Small intestine (tissue), 7 donors: ENCODE measurements around the gene KRT76. TPM values are rescaled to one million over a fixed set of nuclear protein-coding genes. Genes with fewer than 3 reads are reported as not detected.

Experiments
- DNase-seq, 2 donors: peaks; one replicate each; pipeline versions ENCODE4 v3.0.0 to v3.0.0-alpha.2; 2013
- FAIRE-seq: peaks from 2 replicates; lab custom pipeline; 2012; peaks lifted over from hg19 to GRCh38; lab: Jason Lieb, UNC
- H3K27ac ChIP-seq, 3 donors: one replicate each; pipeline ENCODE4 v1.5.1; 2013; ENCODE audit warnings: low read length in 2 of 3, mild to moderate bottlenecking in 2 of 3, control low read depth in 1 of 3, inconsistent platforms in 1 of 3, low read depth in 1 of 3, moderate library complexity in 1 of 3
- H3K27me3 ChIP-seq, 3 donors: one replicate each; pipeline ENCODE4 v1.6.1; 2013; ENCODE audit warnings: low read length in 3 of 3, inconsistent platforms in 1 of 3; ENCODE audit not compliant: control insufficient read depth in 3 of 3, insufficient read depth in 3 of 3
- H3K36me3 ChIP-seq, 3 donors: one replicate each; pipeline ENCODE4 v1.6.1; 2013; ENCODE audit warnings: low read length in 3 of 3, inconsistent platforms in 1 of 3, low read depth in 1 of 3, mild to moderate bottlenecking in 1 of 3, moderate library complexity in 1 of 3; ENCODE audit not compliant: control insufficient read depth in 3 of 3, insufficient read depth in 2 of 3
- H3K4me1 ChIP-seq, 3 donors: one replicate each; pipeline ENCODE4 v1.6.1; 2013; ENCODE audit warnings: low read length in 2 of 3, inconsistent platforms in 1 of 3, low read depth in 1 of 3, mild to moderate bottlenecking in 1 of 3, moderate library complexity in 1 of 3; ENCODE audit not compliant: control insufficient read depth in 3 of 3, insufficient read depth in 2 of 3
- H3K4me3 ChIP-seq, 3 donors: one replicate each; pipeline ENCODE4 v1.5.1; 2013; ENCODE audit warnings: low read length in 3 of 3, control low read depth in 1 of 3, inconsistent platforms in 1 of 3, low read depth in 1 of 3, mild to moderate bottlenecking in 1 of 3, moderate library complexity in 1 of 3
- H3K9me3 ChIP-seq, 2 donors: one replicate each; pipeline ENCODE4 v1.6.1; 2013; ENCODE audit warnings: low read depth in 1 of 2, low read length in 1 of 2; ENCODE audit not compliant: control insufficient read depth in 2 of 2, insufficient read depth in 1 of 2
- WGBS, 3 donors: extraction: QIAGEN DNeasy Blood & Tissue Kit; methylation state at CpG; one replicate each; pipeline ENCODE4 v1.1.7; 2013; 5-methylcytosine and 5-hydroxymethylcytosine counted together
- polyA plus RNA-seq, 4 donors: library from polyadenylated mRNA; stranded (reverse) in 3 of 4; unstranded in 1 of 4; fragments of 200-250 nt in 3 of 4; fragments of 120-200 nt in 1 of 4; gene quantifications; one replicate each; pipeline versions ENCODE4 v1.2.1 to v1.2.3, GENCODE V29; 2013
- donor health status: healthy with polysubstance abuse.
- donor health status: control.
- donor health status: control.
- donor health status: Bipolar disorder and iron deficiency.
- donor health status: healthy.

Gene KRT76
- polyA plus RNA-seq, 4 donors = not detected

- DNase-seq = no peak
- Histone ChIP-seq H3K36me3 (no peaks in the 10 kb centered on the region), H3K27ac (no peak overlapping the region), H3K4me1 (no peaks in the 10 kb centered on the region), H3K27me3 (peaks cover 0 to 4% (median 0%) of the 10 kb centered on the region in 3 donors), H3K4me3 (no peak overlapping the region), H3K9me3 (no peaks in the 10 kb centered on the region)
- no peak for FAIRE-seq
These were observed 37.2 kb downstream of the KRT76 start for GRCh38 chr12:52739963-52740362.

- DNase-seq = no peak
- H3K27me3 ChIP-seq = peaks cover 0 to 4% (median 3%) of the 10 kb centered on the region in 3 donors
- H3K9me3 ChIP-seq = no peaks in the 10 kb centered on the region
- 72 to 79% (median 75%) methylated on average over 5 of the region's 5 CpGs for WGBS, 3 donors
- FAIRE-seq = no peak
- H3K36me3 ChIP-seq = no peaks in the 10 kb centered on the region
- H3K27ac ChIP-seq = no peak overlapping the region
- no peaks in the 10 kb centered on the region for H3K4me1 ChIP-seq
- H3K4me3 ChIP-seq = no peak overlapping the region
These were observed 41.1 kb downstream of the KRT76 start for GRCh38 chr12:52735816-52736632.

GRCh38 chr12:52735106-52735505 is 42.0 kb downstream of the KRT76 start:
- FAIRE-seq = no peak
- WGBS, 3 donors = 66 to 80% (median 70%) methylated on average over 8 of the region's 8 CpGs

GRCh38 chr12:52730793-52731192 is 46.4 kb downstream of the KRT76 start:
- Histone ChIP-seq H3K27me3 (peaks cover 1 to 6% (median 3%) of the 10 kb centered on the region in 3 donors), H3K27ac (no peak overlapping the region), H3K4me3 (no peak overlapping the region), H3K4me1 (no peaks in the 10 kb centered on the region), H3K9me3 (no peaks in the 10 kb centered on the region), H3K36me3 (no peaks in the 10 kb centered on the region)
- WGBS, 3 donors = 35 to 70% (median 63%) methylated on average over 2 of the region's 2 CpGs
- no peak for DNase-seq
- FAIRE-seq = no peak

More at GRCh38 chr12:52735106-52735505, 42.0 kb downstream of the KRT76 start:
- DNase-seq = no peak
- Histone ChIP-seq H3K27ac (no peak overlapping the region), H3K4me3 (no peak overlapping the region), H3K36me3 (no peaks in the 10 kb centered on the region), H3K27me3 (peaks cover 0 to 4% (median 3%) of the 10 kb centered on the region in 3 donors), H3K4me1 (no peaks in the 10 kb centered on the region), H3K9me3 (no peaks in the 10 kb centered on the region)

GRCh38 chr12:52730383-52730782 is 46.8 kb downstream of the KRT76 start:
- FAIRE-seq (no peak), DNase-seq (no peak)
- no peaks in the 10 kb centered on the region for H3K9me3 ChIP-seq
- no peaks in the 10 kb centered on the region for H3K36me3 ChIP-seq
- WGBS, 3 donors = 86 to 88% (median 86%) methylated on average over 13 of the region's 13 CpGs
- no peak overlapping the region for H3K27ac ChIP-seq
- no peaks in the 10 kb centered on the region for H3K4me1 ChIP-seq
- peaks cover 0 to 8% (median 3%) of the 10 kb centered on the region in 3 donors for H3K27me3 ChIP-seq
- H3K4me3 ChIP-seq = no peak overlapping the region

GRCh38 chr12:52729147-52729546 is 48.0 kb downstream of the KRT76 start:
- FAIRE-seq = no peak
- Histone ChIP-seq H3K4me3 (no peak overlapping the region), H3K4me1 (no peaks in the 10 kb centered on the region), H3K9me3 (no peaks in the 10 kb centered on the region), H3K36me3 (no peaks in the 10 kb centered on the region), H3K27ac (no peak overlapping the region), H3K27me3 (peaks cover 0 to 11% (median 3%) of the 10 kb centered on the region in 3 donors)
- 73 to 80% (median 73%) methylated on average over 10 of the region's 10 CpGs for WGBS, 3 donors
- no peak for DNase-seq

- no peak for FAIRE-seq
- no peaks in the 10 kb centered on the region for H3K9me3 ChIP-seq
- peaks cover 0 to 11% (median 3%) of the 10 kb centered on the region in 3 donors for H3K27me3 ChIP-seq
These were observed 48.8 kb downstream of the KRT76 start for GRCh38 chr12:52728374-52728773.

GRCh38 chr12:52727037-52727436 is 50.1 kb downstream of the KRT76 start:
- no peak for DNase-seq
- Histone ChIP-seq H3K4me3 (no peak overlapping the region), H3K27ac (no peak overlapping the region), H3K9me3 (no peaks in the 10 kb centered on the region), H3K36me3 (no peaks in the 10 kb centered on the region), H3K27me3 (peaks cover 0 to 11% (median 3%) of the 10 kb centered on the region in 3 donors), H3K4me1 (no peaks in the 10 kb centered on the region)
- WGBS, 3 donors = 26 to 67% (median 57%) methylated on average over 4 of the region's 4 CpGs
- no peak for FAIRE-seq

More at GRCh38 chr12:52728374-52728773, 48.8 kb downstream of the KRT76 start:
- no peaks in the 10 kb centered on the region for H3K36me3 ChIP-seq
- WGBS, 3 donors = 84 to 97% (median 90%) methylated on average over 2 of the region's 2 CpGs
- no peaks in the 10 kb centered on the region for H3K4me1 ChIP-seq
- no peak overlapping the region for H3K27ac ChIP-seq
- DNase-seq = no peak
- no peak overlapping the region for H3K4me3 ChIP-seq
